HG02852 (cell line): ENCODE data around the gene LCP2.

Source experiments
- ATAC-seq: cut with Tn5 transposase; IDR thresholded peaks from one replicate; pipeline ENCODE4 v1.9.1; 2021; ENCODE audit warnings: mild to moderate bottlenecking, moderate library complexity; ENCODE audit not compliant: unreplicated experiment

The LCP2 gene

GRCh38 chr5:170297589-170298462 lies at the start of gene LCP2:
Gene LCP2 (minus strand): TSS chr5:170297777. CDS start chr5:170297611, 166 bp downstream.
- ATAC-seq, result peak; percentile 53

- no peak for ATAC-seq
Measured at GRCh38 chr5:170347022-170347567, 49.5 kb upstream of the LCP2 start.

DNA sequence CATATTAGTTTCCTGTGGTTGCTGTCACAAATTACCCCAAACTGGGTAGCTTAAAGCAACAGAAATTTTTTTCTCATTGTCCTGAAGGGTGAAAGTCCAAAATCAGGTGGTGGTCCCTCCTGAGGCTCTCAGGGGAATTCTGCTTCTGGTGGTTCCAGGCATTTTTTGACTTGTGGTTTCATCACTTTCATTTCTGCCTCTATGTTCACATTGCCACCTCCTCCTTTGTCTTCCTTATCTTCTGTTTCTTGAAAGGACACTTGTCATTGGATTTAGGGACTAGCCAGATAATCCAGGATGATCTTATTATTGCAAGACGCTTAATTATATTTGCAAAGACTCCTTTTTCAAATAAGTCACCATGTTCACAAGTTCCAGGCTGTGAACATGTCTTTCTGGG lies 48.4 kb upstream of the LCP2 start:
- no peak for ATAC-seq

DNA sequence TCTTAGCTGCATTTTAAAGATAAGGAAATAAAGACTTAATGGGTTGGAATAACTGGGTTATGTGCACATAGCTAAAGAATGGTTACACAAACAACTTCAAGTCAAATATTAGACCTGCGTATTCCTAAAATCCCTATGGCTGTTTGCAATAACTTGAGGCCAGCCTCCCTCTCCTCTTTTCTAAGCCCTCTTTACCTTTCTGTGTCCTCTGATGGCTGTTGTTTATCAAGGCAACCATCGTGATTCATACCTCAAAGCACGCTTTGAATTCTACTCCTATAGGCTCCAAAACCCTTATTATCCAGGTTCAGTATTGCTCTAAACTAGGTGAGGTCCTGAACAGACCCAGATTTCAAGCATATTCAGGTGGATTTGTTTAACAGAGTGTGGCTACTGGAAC lies 45.6 kb upstream of the LCP2 start:
- ATAC-seq, result no peak

DNA sequence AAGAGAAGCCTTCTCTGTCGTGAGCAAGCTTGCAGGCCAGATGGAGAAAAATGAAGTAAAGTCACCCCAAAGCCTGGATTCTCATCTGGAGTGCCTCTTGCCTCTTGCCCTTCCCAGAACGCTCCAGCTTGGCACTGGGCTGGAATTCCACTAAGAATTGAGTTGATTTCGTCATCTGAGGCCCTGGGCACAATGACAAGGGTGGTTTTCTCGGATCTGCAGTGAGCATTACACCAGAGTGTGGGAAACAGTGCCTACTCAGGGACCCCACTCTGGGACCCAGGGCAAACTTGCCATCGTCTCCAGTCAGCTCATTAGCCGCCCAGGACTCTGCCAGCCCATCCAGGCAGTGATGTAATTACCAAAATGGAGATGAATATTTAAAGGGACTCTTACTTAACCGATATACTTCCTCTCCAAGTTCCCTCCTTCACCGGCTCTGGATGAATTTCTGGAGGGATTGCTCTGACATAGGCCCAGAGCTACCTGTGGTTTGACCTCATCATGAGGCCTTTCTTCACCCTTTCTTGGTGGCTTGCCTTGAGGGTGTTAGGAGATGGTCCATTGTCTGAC lies 44.7 kb upstream of the LCP2 start:
- ATAC-seq, result no peak

DNA sequence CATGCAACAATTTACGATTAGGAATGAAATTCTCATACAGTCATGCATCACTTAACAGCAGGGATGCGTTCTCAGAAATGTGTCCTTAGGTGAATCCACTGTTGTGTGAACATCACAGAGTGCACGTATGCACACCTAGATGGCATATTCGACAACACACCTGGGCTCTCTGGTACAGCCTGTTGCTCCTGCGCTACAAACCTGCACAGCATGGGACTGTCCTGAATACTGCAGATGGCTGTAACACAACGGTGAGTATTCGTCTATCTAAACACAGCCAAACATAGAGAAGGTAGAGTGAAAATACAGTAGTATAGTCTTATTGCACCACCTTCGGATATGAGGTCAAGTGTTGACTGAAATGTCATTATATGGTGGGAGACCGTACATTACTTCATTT lies 44.0 kb upstream of the LCP2 start:
- no peak for ATAC-seq

- no peak for ATAC-seq
Measured at GRCh38 chr5:170339780-170340167, 42.2 kb upstream of the LCP2 start.

GRCh38 chr5:170338933-170339779 lies 41.6 kb upstream of the LCP2 start:
- peak; percentile 85 for ATAC-seq

DNA sequence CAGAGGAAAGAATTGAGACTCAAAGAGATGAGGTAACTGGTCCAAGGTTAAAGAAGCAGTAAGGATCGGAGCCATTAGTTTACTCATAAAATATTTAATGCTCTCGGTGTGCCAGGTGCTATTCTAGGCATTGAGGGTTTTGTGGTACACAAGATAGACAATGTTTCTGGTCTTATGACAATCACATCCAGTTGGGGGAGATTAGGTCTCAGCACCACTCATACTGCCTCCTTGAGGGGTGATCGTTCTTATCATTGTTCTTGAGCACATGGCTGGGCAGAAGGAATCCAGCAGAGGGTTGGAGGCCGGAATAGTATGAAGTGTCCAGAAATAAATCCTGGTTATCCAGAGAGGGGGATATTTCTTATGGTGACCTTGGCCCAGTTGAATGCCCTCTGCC lies 40.7 kb upstream of the LCP2 start:
- no peak for ATAC-seq

DNA sequence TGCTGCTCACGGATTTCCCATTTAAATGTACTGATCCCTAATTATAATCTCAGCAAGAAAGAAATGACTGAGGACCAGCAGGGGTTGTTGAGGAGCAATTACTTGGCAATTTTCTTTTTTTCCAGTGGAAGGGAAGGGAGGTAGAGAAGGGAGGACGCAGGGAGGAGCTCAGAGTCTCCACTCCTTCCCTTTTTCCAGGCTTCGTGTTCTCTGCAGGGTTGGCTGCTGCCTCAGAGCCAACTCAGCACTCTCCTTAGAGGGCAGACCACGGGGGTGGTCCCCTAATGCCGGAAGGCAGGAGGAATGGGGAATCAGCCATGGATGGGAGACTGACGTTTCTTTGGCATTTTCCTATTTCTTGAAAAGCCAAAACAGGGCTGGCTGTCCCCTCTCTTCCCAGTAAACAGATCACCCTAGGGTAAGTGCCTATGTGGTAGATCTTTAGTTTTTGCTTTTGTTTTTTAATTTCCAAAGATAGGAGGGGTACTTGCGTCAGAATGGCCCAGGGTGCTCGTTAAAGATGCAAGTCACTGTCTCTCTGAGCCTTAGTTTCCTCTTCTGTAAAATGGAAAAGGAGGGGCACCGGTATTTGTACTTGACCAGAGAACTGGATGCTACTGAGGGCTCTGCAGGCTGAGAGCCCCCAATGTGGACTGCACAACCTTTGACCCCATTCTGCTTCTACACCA lies 39.6 kb upstream of the LCP2 start:
- ATAC-seq, result no peak

DNA sequence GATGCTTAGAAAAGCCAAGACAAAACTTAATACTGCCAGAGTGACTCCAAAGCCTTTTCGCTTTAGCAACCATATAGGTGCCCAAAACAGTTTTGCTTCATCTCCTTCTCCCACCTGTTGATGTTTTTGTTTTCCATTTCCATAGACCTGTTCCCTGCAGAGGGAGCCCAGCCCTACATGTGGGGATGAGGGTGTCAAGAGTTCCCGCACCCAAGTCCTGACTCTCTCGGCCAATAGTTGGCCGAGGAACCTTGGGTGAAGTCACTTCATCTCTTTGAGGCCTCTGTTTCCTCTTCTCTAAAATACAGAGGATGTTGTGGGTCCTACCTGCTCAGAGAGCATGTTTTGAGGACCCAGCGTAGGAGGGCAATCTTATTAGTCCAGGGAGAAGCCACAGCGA lies 38.5 kb upstream of the LCP2 start:
- no peak for ATAC-seq

GRCh38 chr5:170334626-170335025 lies 37.0 kb upstream of the LCP2 start:
- no peak for ATAC-seq

GRCh38 chr5:170333161-170333910 lies 35.8 kb upstream of the LCP2 start:
- ATAC-seq, result peak; percentile 36

DNA sequence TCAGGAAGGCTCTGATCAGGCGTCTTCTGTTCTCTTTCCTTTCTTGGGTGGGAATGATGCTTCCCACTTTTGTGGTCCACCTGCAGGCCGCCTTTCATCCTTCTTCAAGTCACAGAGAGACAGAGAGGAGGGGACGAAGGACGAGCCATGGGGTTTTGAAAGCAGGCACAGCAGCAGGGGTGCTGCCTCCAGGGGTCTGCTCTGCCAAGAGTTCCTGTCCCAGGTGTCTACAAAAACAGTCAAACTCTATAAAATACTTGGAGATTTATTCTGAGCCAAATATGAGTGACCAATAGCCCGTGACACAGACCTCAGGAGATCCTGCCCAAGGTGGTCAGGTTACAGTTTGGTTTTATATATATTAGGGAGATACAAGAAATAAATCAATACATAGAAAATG lies 34.5 kb upstream of the LCP2 start:
- ATAC-seq, result no peak

DNA sequence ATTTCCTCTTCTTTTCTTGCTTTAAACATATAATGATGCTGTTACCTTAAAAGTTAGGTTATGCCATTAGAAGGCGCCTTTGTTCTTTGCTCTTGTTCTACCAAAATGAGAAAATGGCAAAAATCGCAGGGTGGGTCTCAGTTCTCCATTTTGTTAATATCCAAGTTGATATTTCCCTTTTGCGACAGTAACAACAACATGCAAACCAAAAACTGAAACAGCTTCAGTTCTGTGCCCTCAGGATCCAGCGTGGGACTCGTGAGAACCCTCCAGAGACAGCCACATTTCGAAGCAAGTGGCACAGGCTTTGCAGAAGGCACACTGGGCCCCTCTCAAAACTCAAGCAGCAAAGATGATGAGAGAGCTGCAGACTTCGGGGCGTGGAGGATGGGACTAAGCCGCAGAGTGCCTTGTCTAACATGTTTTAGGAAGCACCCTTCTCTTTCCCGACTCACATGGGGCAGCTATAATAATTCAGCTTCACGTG lies 33.0 kb upstream of the LCP2 start:
- no peak for ATAC-seq

- no peak for ATAC-seq
Measured at GRCh38 chr5:170329524-170329923, 31.9 kb upstream of the LCP2 start.

- ATAC-seq, result no peak
Measured at GRCh38 chr5:170327829-170328228, 30.3 kb upstream of the LCP2 start.

DNA sequence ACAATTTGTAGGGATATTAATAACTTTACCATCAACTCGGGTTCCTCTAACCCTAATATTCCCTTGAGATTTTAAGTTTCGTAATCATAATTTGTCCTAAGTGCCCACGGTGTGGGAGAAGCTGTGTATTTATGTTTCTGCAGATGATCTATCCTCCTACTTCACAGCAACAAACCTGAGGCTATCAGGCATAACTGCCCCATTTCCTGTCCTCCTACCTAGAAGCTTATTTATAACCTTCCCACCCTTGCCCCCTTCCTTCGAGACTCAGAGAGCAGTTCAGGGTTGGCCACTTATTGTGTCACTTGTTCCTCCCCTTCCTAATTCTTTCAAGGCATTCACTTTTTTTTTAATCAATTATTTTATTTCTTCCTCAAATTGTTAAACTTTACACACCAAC lies 29.6 kb upstream of the LCP2 start:
- peak; percentile 40 for ATAC-seq

DNA sequence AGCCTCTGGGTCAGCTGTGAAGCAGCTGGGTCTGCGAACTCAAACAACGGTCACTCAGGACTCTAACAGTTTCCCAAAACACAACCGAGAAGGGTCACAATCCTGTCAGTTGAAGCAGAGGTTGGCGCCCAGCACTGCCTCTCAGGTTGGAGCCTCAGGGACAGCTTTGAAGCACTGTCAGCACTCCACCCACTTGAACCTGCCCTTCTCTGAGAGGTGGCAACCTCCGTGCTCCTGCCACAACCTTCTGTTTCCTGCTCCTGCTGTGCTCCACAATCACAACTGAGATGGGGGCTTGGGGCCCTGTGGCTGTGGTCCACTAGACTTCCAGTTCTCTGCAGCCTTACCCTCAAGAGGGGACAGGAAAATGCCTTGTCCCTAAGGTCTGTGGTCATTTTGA lies 21.7 kb upstream of the LCP2 start:
- no peak for ATAC-seq

DNA sequence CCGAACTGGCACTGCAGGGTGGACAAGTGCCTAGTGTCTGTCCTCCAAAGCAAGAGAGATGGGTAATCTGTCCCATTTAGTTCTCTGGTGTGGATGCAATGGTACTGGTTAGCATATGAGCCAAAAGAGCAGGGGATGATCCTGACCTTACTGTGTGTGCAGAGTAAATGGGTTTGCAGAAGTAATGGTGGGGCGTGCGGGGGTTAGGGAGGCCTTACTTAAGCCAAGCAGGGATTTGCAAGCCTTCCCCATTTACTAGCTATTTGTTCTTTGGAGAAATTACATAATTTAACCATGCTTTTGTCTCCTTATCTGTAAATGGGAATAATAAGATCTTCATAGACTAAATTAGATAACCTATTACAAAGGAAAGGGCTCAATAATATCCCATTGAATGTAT lies 19.9 kb upstream of the LCP2 start:
- no peak for ATAC-seq
